Esophagus muscularis mucosa (tissue), 3 donors: Measurements from ENCODE around the gene MAN1A2.

Experiments used
- CTCF ChIP-seq, 3 experiments: fragments of 200-600 bp in 2 of 3; fragments of 450-650 bp in 1 of 3; sonication (generic) in 2 of 3; IDR thresholded peaks; one replicate each; pipeline ENCODE4 v1.5.1; 2017 to 2019; ENCODE audit warnings: antibody characterized with exemption in 3 of 3, mild to moderate bottlenecking in 2 of 3, moderate library complexity in 1 of 3
- POLR2AphosphoS5 ChIP-seq, 2 donors: sonication (generic); formaldehyde crosslinking; IDR thresholded peaks; one replicate each; pipeline ENCODE4 v1.6.1; 2017; ENCODE audit warnings: antibody characterized with exemption in 2 of 2

GRCh38 chr1:117346206-117346928 lies 20.9 kb upstream of the MAN1A2 start:
- TF ChIP-seq CTCF (IDR thresholded peaks at IDR 0.05) (no peak), POLR2AphosphoS5 (IDR thresholded peaks at IDR 0.05) (no peak)
